Lower lobe of right lung (tissue), 2 donors: ENCODE data around the gene LYRM2. TPM values are rescaled to one million over a fixed set of nuclear protein-coding genes. Genes with fewer than 3 reads are reported as not detected.

ENCODE experiments used
- ATAC-seq, 2 donors: fragments of 200-7000 bp; cut with Tn5 transposase; one replicate each; pipeline ENCODE4 v1.9.1; 2020 to 2022; ENCODE audit warnings: mild to moderate bottlenecking in 2 of 2, moderate library complexity in 2 of 2
- DNase-seq: peaks from one replicate; pipeline ENCODE4 v3.0.0-alpha.2; 2020
- H3K27ac ChIP-seq: fragments of 200-600 bp; one replicate; pipeline ENCODE4 v1.8.0; 2022
- H3K27me3 ChIP-seq: fragments of 200-600 bp; one replicate; pipeline ENCODE4 v1.8.0; 2022; ENCODE audit warnings: low read depth
- H3K36me3 ChIP-seq: fragments of 200-600 bp; one replicate; pipeline ENCODE4 v1.8.0; 2022; ENCODE audit warnings: mild to moderate bottlenecking
- H3K4me1 ChIP-seq: fragments of 200-600 bp; one replicate; pipeline ENCODE4 v1.8.0; 2022
- H3K4me3 ChIP-seq: fragments of 200-600 bp; one replicate; pipeline ENCODE4 v1.8.0; 2022; ENCODE audit warnings: mild to moderate bottlenecking
- H3K9me3 ChIP-seq: fragments of 200-600 bp; one replicate; pipeline ENCODE4 v1.8.0; 2022
- intact Hi-C: fragments of 100-400 bp; cut with DNase I; formaldehyde crosslinking; loops from one replicate; pipeline ENCODE4 v1.11.0; 2022
- total RNA-seq: library from RNA; stranded (reverse); fragmentation: NEBNext Ultra II Directional; extraction: Animal tissue kit (Norgen Biotek cat#: 25700); gene quantifications from one replicate; pipeline ENCODE4 v1.2.1, GENCODE V29; 2021
- TF ChIP-seq, protein P1 (sequence below): fragments of 200-600 bp; IDR thresholded peaks from one replicate; pipeline ENCODE4 v1.8.0; 2022; ENCODE audit warnings: antibody characterized with exemption, mild to moderate bottlenecking
- donor health status: DM: no; HTN: yes; CAD: no; lungs with severe emphysema.

LYRM2 gene
- total RNA-seq, 1 donor from 2014 or later: 35.5 TPM

DNA sequence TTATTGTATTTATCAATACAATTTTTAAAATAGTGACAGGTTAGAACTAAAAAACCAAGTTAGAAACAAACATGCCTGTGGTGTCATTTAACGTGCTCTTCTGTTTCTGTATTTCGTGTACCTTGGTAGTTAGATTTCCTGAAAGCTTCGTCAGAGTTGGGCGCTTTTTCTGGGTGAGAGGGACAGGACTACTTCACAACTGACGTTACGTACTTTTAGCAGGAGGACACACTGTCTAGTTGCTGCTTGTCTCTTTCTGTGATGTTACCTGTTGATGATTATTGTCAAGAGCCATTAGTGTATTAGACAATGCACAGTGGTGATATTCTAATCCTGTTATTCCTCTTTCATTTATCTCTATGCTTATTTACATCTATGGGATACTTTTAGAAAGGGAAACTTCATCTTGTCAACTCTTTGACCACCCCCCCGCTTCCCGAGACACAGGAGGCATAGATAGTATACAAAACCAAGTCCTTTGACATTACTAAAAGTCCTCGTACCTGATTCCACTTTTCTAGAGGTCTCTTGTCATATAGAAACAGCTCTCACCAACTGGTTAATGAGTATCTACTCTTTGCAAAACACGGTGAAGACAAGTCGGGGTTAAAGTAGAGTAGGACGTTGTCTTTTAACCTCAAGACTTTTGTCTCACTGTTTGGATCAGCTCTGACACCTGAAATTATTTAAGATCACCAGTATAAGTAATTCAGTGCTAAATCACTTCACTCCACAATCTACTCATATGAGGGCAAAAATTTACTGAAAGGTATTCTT lies 96.3 kb downstream of the LYRM2 start:
- peak overlapping the region; percentile 12 for H3K4me3 ChIP-seq
- intact Hi-C loops: no loop called here
- ATAC-seq: peak in 1 of 2 donors; percentile 81

DNA sequence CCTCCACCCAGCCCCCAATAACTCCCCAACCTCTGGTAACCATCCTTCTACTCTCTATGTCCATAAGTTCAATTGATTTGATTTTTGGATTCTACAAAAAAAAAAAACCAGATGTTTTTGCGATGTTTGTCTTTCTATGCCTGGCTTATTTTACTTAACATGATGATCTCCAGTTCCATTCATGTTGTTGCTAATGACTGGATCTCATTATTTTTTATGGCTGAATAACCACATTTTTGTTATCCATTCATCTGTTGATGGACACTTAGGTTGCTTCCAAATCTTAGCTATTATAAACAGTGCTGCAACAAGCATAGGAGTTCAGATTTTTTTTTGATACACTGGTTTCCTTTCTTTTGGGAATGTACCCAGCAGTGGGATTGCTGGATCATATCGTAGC lies 98.8 kb downstream of the LYRM2 start:
- ATAC-seq (no peak), DNase-seq (no peak)
- no peaks in the 10 kb centered on the region for H3K9me3 ChIP-seq
- TF ChIP-seq, protein P1, sequence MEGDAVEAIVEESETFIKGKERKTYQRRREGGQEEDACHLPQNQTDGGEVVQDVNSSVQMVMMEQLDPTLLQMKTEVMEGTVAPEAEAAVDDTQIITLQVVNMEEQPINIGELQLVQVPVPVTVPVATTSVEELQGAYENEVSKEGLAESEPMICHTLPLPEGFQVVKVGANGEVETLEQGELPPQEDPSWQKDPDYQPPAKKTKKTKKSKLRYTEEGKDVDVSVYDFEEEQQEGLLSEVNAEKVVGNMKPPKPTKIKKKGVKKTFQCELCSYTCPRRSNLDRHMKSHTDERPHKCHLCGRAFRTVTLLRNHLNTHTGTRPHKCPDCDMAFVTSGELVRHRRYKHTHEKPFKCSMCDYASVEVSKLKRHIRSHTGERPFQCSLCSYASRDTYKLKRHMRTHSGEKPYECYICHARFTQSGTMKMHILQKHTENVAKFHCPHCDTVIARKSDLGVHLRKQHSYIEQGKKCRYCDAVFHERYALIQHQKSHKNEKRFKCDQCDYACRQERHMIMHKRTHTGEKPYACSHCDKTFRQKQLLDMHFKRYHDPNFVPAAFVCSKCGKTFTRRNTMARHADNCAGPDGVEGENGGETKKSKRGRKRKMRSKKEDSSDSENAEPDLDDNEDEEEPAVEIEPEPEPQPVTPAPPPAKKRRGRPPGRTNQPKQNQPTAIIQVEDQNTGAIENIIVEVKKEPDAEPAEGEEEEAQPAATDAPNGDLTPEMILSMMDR: no peak
- intact Hi-C loops: no loop called here
- no peaks in the 10 kb centered on the region for H3K27me3 ChIP-seq
- H3K4me1 ChIP-seq: no peaks in the 10 kb centered on the region
- no peaks in the 10 kb centered on the region for H3K36me3 ChIP-seq
- no peak overlapping the region for H3K27ac ChIP-seq
- H3K4me3 ChIP-seq: no peak overlapping the region

More for the DNA sequence above, 96.3 kb downstream of the LYRM2 start:
- DNase-seq: no peak
- Histone ChIP-seq H3K36me3 (no peaks in the 10 kb centered on the region), H3K4me1 (no peaks in the 10 kb centered on the region), H3K9me3 (no peaks in the 10 kb centered on the region), H3K27me3 (no peaks in the 10 kb centered on the region), H3K27ac (no peak overlapping the region)
- TF ChIP-seq, protein P1: no peak

DNA sequence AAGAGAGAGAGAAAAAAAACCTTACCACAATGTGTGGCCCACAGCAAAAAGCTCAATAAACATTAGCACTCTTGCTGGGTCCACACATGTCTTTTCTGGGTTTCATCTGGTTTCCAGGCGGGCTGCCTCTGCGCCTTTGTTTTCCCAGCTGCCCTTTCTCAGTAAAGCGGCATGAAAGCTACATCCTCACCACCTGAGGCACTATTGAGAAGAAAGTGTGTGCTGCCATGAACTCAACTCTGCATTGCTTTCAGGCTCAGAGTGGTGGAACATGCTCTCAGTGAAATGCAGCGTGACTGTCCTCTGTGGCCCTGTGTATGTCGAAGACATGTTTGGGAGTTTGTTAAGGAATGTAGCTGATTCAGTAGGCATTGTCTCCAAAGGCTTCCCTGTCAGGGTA lies 102.3 kb downstream of the LYRM2 start:
- DNase-seq: no peak
- Histone ChIP-seq H3K4me3 (no peak overlapping the region), H3K27me3 (no peaks in the 10 kb centered on the region), H3K9me3 (no peaks in the 10 kb centered on the region), H3K27ac (no peak overlapping the region), H3K4me1 (no peaks in the 10 kb centered on the region), H3K36me3 (no peaks in the 10 kb centered on the region)
- intact Hi-C loops: no loop called here
- TF ChIP-seq, protein P1: no peak
- ATAC-seq: no peak

DNA sequence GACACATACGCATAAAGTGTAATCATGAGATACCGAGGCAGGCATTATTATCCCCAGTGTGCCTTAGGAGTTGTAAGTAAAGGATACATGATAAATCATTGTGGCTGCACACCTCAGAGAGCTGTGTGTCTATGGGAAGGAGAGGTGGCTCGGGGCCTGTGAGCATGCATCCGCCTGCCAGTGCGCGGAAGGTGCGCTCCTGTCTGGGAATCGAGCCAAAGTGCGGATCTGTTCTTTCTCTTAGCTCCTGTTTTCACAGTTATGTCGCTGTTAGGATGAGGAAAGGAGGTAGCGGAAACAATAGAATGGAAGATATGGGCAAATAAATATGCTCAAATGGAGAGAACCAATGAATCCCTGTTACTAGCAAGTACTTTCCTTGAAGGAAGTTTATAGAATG lies 107.6 kb downstream of the LYRM2 start:
- DNase-seq (no peak), ATAC-seq (no peak)
- intact Hi-C loops: no loop called here
- no peak overlapping the region for H3K4me3 ChIP-seq
- H3K36me3 ChIP-seq: no peaks in the 10 kb centered on the region
- TF ChIP-seq, protein P1: no peak
- H3K27ac ChIP-seq: no peak overlapping the region
- H3K27me3 ChIP-seq: no peaks in the 10 kb centered on the region
- no peaks in the 10 kb centered on the region for H3K4me1 ChIP-seq
- H3K9me3 ChIP-seq: no peaks in the 10 kb centered on the region

DNA sequence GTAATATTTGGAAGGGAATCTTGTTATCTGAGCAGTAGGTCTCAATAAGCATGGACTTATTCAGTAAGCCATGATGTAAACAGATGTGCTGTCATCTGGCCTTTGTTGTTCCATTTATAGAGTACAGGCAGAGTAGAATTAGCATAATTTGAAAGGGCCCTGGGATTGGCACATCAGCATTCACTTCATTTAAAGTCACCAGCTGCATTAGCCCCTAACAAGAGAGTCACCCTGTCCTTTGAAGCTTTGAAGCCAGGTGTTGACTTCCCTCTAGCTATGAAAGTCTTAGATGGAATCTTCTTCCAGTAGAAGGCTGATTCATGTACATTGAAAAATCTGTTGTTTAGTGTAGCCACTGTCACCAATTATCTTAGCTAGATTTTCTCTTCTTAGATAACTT lies 109.7 kb downstream of the LYRM2 start:
- Histone ChIP-seq H3K4me3 (no peak overlapping the region), H3K27ac (no peak overlapping the region), H3K36me3 (no peaks in the 10 kb centered on the region), H3K9me3 (no peaks in the 10 kb centered on the region), H3K27me3 (no peaks in the 10 kb centered on the region), H3K4me1 (no peaks in the 10 kb centered on the region)
- DNase-seq (no peak), ATAC-seq (no peak)
- intact Hi-C loops: no loop called here
- TF ChIP-seq, protein P1: no peak
